GM13976 (cell line): ENCODE measurements around the gene FHOD3.

Source experiments
- DNase-seq: peaks from one replicate; pipeline ENCODE4 v3.0.0; 2012; ENCODE audit warnings: low spot score
- in situ Hi-C: fragments of 300-500 bp; cut with MboI; formaldehyde crosslinking; loops from one replicate; pipeline ENCODE4 v1.12.0; 2022; ENCODE audit warnings: low sequenced_read_pairs, mixed read lengths, inconsistent platforms; ENCODE audit not compliant: unreplicated experiment
- TF ChIP-seq, protein P1 (sequence below): IDR thresholded peaks from 2 replicates; pipeline ENCODE4 v1.5.1; 2012; ENCODE audit warnings: borderline replicate concordance, mild to moderate bottlenecking; ENCODE audit not compliant: insufficient read depth; ENCODE audit errors: extremely low read depth, missing control alignments, control extremely low read depth

FHOD3 gene

DNA sequence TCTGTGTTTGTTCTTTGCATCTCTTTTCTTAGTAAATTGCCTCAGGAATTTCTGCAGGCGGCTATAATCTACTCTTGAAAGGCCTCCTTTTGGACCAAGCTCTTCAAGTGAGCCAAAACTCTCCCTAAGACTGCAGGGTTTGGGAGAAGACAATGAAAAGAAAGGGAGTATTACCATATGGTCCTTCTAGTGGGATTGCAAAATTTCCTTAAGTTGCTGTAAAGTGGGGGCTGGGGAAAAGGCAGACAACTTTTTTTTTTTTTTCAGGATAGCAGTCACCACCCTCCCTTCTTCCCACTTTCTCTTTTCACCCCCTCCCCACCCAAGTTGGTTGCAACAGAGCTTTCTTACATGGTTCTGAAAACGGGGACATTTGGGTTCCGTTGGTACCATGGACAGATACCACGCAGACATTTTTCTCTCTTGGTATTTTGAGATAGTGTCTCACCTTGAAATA lies 183.7 kb downstream of the FHOD3 start:
- TF ChIP-seq, protein P1, sequence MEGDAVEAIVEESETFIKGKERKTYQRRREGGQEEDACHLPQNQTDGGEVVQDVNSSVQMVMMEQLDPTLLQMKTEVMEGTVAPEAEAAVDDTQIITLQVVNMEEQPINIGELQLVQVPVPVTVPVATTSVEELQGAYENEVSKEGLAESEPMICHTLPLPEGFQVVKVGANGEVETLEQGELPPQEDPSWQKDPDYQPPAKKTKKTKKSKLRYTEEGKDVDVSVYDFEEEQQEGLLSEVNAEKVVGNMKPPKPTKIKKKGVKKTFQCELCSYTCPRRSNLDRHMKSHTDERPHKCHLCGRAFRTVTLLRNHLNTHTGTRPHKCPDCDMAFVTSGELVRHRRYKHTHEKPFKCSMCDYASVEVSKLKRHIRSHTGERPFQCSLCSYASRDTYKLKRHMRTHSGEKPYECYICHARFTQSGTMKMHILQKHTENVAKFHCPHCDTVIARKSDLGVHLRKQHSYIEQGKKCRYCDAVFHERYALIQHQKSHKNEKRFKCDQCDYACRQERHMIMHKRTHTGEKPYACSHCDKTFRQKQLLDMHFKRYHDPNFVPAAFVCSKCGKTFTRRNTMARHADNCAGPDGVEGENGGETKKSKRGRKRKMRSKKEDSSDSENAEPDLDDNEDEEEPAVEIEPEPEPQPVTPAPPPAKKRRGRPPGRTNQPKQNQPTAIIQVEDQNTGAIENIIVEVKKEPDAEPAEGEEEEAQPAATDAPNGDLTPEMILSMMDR: no peak
- in situ Hi-C loops: no loop called here
- DNase-seq: no peak

DNA sequence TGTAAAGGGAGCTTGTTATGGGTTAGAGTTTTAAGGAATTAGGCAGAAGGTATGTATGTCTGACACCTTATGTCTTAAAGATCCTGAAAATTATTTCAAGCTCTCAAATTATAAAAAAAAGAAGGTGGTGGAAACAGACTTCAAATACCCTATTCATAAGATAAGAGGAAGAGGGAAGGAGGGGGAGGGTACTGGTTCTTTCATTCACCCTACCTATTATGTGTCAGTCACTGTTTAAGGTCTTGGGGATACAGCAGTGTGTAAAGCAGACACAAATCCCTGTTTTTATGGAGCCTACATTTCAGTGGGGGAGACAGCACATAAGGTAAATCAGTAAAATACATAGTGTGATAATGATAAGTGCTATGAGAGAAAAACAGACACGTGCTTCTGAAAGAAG lies 184.4 kb downstream of the FHOD3 start:
- in situ Hi-C loops: no loop called here
- DNase-seq: no peak

DNA sequence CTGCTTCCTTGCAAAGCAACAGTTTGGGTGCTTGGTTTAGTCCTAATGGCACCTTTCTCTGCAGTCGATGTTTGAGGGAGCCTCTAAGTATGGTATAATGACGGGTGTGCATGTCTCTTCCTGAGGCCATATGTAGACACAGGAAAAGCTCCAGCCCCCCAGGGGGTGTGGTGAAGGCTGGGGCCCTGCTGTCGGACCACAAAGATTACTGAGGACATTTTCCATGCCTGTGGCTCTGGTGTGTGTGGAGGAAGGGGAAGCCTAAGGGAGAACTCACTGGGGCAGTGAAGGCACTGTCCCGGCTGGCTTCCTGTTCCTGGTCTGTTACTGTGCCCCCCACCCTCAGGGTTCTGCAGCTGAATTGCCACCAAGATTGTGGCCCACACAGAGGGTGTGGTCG lies 187.1 kb downstream of the FHOD3 start:
- DNase-seq: no peak
- TF ChIP-seq, protein P1: no peak
- in situ Hi-C loops: no loop called here

More for the DNA sequence above, 184.4 kb downstream of the FHOD3 start:
- TF ChIP-seq, protein P1: no peak

DNA sequence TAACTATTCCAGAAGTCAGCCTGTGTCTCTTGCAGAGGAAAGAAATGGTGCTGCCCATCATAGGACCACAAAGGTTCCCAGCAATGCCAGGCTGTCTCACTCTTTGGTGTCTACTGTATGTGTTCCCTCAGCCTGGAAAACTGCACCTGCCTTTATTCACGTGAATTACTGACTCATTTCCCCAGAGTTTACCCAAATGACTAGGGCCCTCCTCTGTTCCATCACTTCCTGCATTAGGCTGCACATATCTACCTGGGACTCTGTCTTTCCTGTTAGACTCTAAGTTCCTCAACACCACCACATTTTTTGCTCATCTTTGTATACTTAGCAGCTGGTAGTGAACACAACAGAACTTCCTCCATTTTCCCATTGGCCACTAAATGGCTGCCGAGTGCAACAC lies 188.3 kb downstream of the FHOD3 start:
- in situ Hi-C loops: no loop called here
- TF ChIP-seq, protein P1: no peak
- no peak for DNase-seq

DNA sequence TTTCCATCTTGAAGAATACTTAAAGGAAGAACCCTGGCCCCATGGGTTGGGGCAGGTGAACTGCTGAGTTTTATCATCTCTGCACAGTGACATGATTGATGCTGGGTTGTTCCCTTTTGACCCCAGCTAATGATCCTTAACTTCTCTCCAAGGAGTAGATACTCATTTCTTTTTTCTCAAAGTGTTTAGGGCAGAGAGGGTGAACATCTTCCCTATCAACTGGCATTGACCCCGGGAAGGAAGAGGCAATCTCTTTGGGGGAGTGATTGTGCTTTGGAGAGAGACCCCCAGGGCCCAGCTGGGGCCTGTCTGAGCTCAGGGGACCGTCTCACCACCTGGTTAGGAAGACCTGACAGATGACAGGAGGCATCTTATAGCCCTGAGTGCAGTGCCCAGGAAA lies 190.6 kb downstream of the FHOD3 start:
- DNase-seq: no peak
- in situ Hi-C loops: no loop called here
- TF ChIP-seq, protein P1: no peak

DNA sequence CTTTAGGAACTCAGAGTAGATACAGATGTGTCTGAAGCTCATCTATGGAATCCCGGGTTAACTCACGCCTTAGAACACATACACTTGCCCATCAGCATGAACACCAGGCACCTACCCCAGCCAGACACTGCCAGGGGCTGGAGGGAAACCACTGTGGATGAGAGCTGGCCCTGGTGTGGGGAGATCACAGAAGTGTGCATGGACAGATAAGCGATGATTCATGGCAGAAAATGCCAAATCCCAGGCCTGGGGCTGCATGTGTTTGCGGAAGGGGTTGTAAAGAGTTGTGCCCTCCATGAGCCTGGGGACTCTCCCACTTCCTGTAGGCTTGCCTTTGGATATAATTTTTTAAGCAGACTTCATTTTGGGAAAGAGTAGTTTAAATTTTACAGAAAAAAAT lies 193.4 kb downstream of the FHOD3 start:
- TF ChIP-seq, protein P1: no peak

More for the DNA sequence above, 193.4 kb downstream of the FHOD3 start:
- in situ Hi-C loops: no loop called here
- no peak for DNase-seq
